HepG2 (cell line): ENCODE measurements around the gene FBXO41. TPM values are rescaled to one million over a fixed set of nuclear protein-coding genes. Genes with fewer than 3 reads are reported as not detected.

Experiments used
- ATAC-seq: fragments of 200-7000 bp; cut with Tn5 transposase; 3 replicates; pipeline ENCODE4 v1.9.1; 2020; ENCODE audit warnings: mild to moderate bottlenecking, moderate library complexity
- BruUV-seq: library from RNA; stranded (reverse); fragments of 400-500 nt; replicated peaks from 2 replicates; lab custom pipeline; 2021; lab: Mats Ljungman, UMichigan
- CTCF ChIA-PET: fragments of 300-600 bp; formaldehyde crosslinking; extraction: SDS; loops from one replicate; lab custom pipeline; 2021; ENCODE audit warnings: low total read pairs, inconsistent platforms, low intra/inter-chr PET ratio; lab: Yijun Ruan, JAX
- POLR2A ChIA-PET: fragments of 350-600 bp; sonication (Branson Sonifier 250); formaldehyde crosslinking; loops from one replicate; lab custom pipeline; 2020; ENCODE audit warnings: antibody characterized with exemption, inconsistent platforms; lab: Yijun Ruan, JAX
- DNase-seq: peaks from one replicate; pipeline ENCODE4 v3.0.0-alpha.2; 2015; ENCODE audit warnings: low spot score
- FAIRE-seq: peaks from 3 replicates; lab custom pipeline; 2011; peaks lifted over from hg19 to GRCh38; lab: Jason Lieb, UNC
- H2AFZ ChIP-seq: one replicate; pipeline ENCODE4 v1.6.1; 2011; ENCODE audit warnings: low read length, inconsistent platforms
- H3K27ac ChIP-seq: fragments of 300-600 bp; 3 replicates; pipeline ENCODE4 v1.8.0; 2011; ENCODE audit warnings: mixed run types, mild to moderate bottlenecking, mixed read lengths, low read length, inconsistent platforms; ENCODE audit not compliant: insufficient read depth; ENCODE audit errors: extremely low read length
- H3K27me3 ChIP-seq, 2 experiments: fragments of 200-600 bp in 1 of 2; 2 replicates in 1 of 2; 3 replicates in 1 of 2; pipeline versions ENCODE4 v1.6.0 to v1.8.0; 2011; ENCODE audit warnings: low read length in 2 of 2, mild to moderate bottlenecking in 2 of 2, moderate library complexity in 2 of 2, inconsistent platforms in 1 of 2; ENCODE audit not compliant: insufficient read depth in 2 of 2, control insufficient read depth in 1 of 2
- H3K36me3 ChIP-seq, 2 experiments: fragments of 200-600 bp in 1 of 2; replicated peaks in 1 of 2; 2 replicates in 1 of 2; 3 replicates in 1 of 2; pipeline versions ENCODE4 v1.5.1 to v1.8.0; 2011; ENCODE audit warnings: low read length in 2 of 2, inconsistent platforms in 1 of 2; ENCODE audit not compliant: insufficient read depth in 2 of 2, control insufficient read depth in 1 of 2
- H3K4me1 ChIP-seq: 2 replicates; pipeline ENCODE4 v1.5.1; 2012; ENCODE audit warnings: low read length, inconsistent platforms; ENCODE audit not compliant: insufficient read depth
- H3K4me2 ChIP-seq: 2 replicates; pipeline ENCODE4 v1.6.0; 2011; ENCODE audit warnings: low read depth, low read length, inconsistent platforms
- H3K4me3 ChIP-seq, 3 experiments: fragments of 200-600 bp in 1 of 3; sonication (generic), shearing (Covaris generic) in 1 of 3; replicated peaks in 1 of 3; 2 replicates each; pipeline ENCODE4 v1.5.1; 2011 to 2016; ENCODE audit warnings: low read length in 3 of 3, inconsistent platforms in 2 of 3, low read depth in 2 of 3, mild to moderate bottlenecking in 2 of 3, control low read depth in 1 of 3, mixed read lengths in 1 of 3; ENCODE audit not compliant: insufficient read depth in 1 of 3
- H3K79me2 ChIP-seq: one replicate; pipeline ENCODE4 v1.6.1; 2011; ENCODE audit warnings: low read length, inconsistent platforms; ENCODE audit not compliant: insufficient read depth
- H3K9ac ChIP-seq: 2 replicates; pipeline ENCODE4 v1.6.0; 2011; ENCODE audit warnings: mild to moderate bottlenecking, low read depth, low read length, inconsistent platforms; ENCODE audit not compliant: insufficient read depth
- H3K9me3 ChIP-seq: 2 replicates; pipeline ENCODE4 v1.5.1; 2012; ENCODE audit warnings: mild to moderate bottlenecking, low read length
- H4K20me1 ChIP-seq: 2 replicates; pipeline ENCODE4 v1.6.0; 2011; ENCODE audit warnings: inconsistent platforms, mild to moderate bottlenecking, low read length, moderate library complexity; ENCODE audit not compliant: insufficient read depth
- HNRNPLL ChIP-seq: fragments of 200-400 bp; formaldehyde crosslinking; IDR thresholded peaks from 2 replicates; pipeline ENCODE4 v1.6.1; 2017; ENCODE audit warnings: mild to moderate bottlenecking, low read depth, low read length; ENCODE audit not compliant: poor library complexity, severe bottlenecking
- IKZF1 ChIP-seq: fragments of 450-650 bp; IDR thresholded peaks from 2 replicates; pipeline ENCODE4 v1.7.1; 2016
- KDM5A ChIP-seq: fragments of 200-600 bp; sonication (generic); IDR thresholded peaks from 2 replicates; pipeline ENCODE4 v1.7.0; 2018; ENCODE audit warnings: antibody characterized with exemption, mild to moderate bottlenecking, low read length, borderline replicate concordance
- MED8 ChIP-seq: sonication (generic); formaldehyde crosslinking; IDR thresholded peaks from 2 replicates; pipeline ENCODE4 v1.8.1; 2023; ENCODE audit warnings: mild to moderate bottlenecking, missing genetic modification reagents; ENCODE audit not compliant: insufficient replicate concordance
- NCOA2 ChIP-seq: sonication (generic); formaldehyde crosslinking; IDR thresholded peaks from 2 replicates; pipeline ENCODE4 v1.8.0; 2022; ENCODE audit warnings: inconsistent platforms
- NR1H2 ChIP-seq: sonication (generic); formaldehyde crosslinking; IDR thresholded peaks from 2 replicates; pipeline ENCODE4 v1.8.1; 2022; ENCODE audit warnings: low read depth, missing genetic modification reagents, borderline replicate concordance
- PAXIP1 ChIP-seq: sonication (generic); formaldehyde crosslinking; conservative IDR thresholded peaks from 2 replicates; pipeline ENCODE4 v1.4.0; 2020; ENCODE audit warnings: mild to moderate bottlenecking, missing genetic modification reagents, moderate library complexity
- RBM22 ChIP-seq: fragments of 200-400 bp; formaldehyde crosslinking; optimal IDR thresholded peaks from 2 replicates; pipeline ENCODE3; 2017; ENCODE audit warnings: mild to moderate bottlenecking, low read length, moderate library complexity
- REST ChIP-seq, 2 experiments: IDR thresholded peaks; 2 replicates each; pipeline ENCODE4 v1.6.1; 2011 to 2012; ENCODE audit warnings: low read length in 2 of 2, borderline replicate concordance in 1 of 2, low read depth in 1 of 2, mild to moderate bottlenecking in 1 of 2, moderate library complexity in 1 of 2
- ZNF550 ChIP-seq: sonication (generic); formaldehyde crosslinking; IDR thresholded peaks from 2 replicates; pipeline ENCODE4 v1.4.0; 2020; ENCODE audit warnings: mild to moderate bottlenecking, missing genetic modification reagents, borderline replicate concordance
- WGBS: methylation state at CpG from one replicate; pipeline ENCODE4 v1.1.6; 2017; ENCODE audit warnings: low lambda C conversion rate; 5-methylcytosine and 5-hydroxymethylcytosine counted together
- in situ Hi-C: cut with HindIII; loops from 2 replicates; pipeline ENCODE4 v1.10.0; 2017; ENCODE audit warnings: low pct_unique_long_range_greater_than_20kb; ENCODE audit not compliant: extremely low pct_ligation_motif_present
- intact Hi-C: fragments of 100-400 bp; cut with micrococcal nuclease; formaldehyde crosslinking; loops from one replicate; pipeline ENCODE4 v1.10.0; 2022; ENCODE audit not compliant: unreplicated experiment
- polyA plus RNA-seq, 8 experiments: library from polyadenylated mRNA; depleted of rRNA in 3 of 8; stranded (reverse) in 7 of 8; unstranded in 1 of 8; fragments of >200 nt; fragmentation: Illumina TruSeq in 4 of 8; extraction: Trizol in 4 of 8; gene quantifications; 2 replicates each; pipeline versions ENCODE4 v1.2.1 to v1.2.3, GENCODE V29; 2011 to 2016; ENCODE audit warnings: low read depth in 4 of 8, missing spikeins in 1 of 8, mixed read lengths in 1 of 8; ENCODE audit not compliant: insufficient read depth in 1 of 8
- total RNA-seq, 5 experiments: library from RNA; depleted of rRNA; stranded (reverse); fragments of >200 nt; fragmentation: Illumina TruSeq; extraction: Trizol; gene quantifications; 2 replicates each; pipeline ENCODE4 v1.2.3, GENCODE V29; 2016; ENCODE audit warnings: low read depth in 1 of 5

The FBXO41 gene
- total and polyA plus RNA-seq, 2 of the 13 experiments (the other 11 are each of a cell fraction or from before 2014, with no cell fraction given): 4.2 to 10.3 TPM

GRCh38 chr2:73268366-73268829 is 15.9 kb downstream of the FBXO41 start:
- 94% methylated on average over 14 of the region's 14 CpGs for WGBS
- TF ChIP-seq HNRNPLL (no peak), KDM5A (no peak), RBM22 (no peak), ZNF550 (no peak), PAXIP1 (no peak), REST (IDR thresholded peaks at IDR 0.05; ENCODE audit: borderline replicate concordance in 1 of 2, low read depth in 1 of 2, low read length in 2 of 2) (no peak), MED8 (CRISPR knock-in tag) (no peak), NR1H2 (no peak), IKZF1 (no peak), NCOA2 (no peak)
- ATAC-seq: no peak
- FAIRE-seq: no peak
- BruUV-seq: no TSS peak
- Histone ChIP-seq H3K4me3 (no peak overlapping the region), H2AFZ (no peak overlapping the region), H3K27ac (no peak overlapping the region), H4K20me1 (no peaks in the 10 kb centered on the region), H3K9ac (no peak overlapping the region), H3K27me3 (no peaks in the 10 kb centered on the region), H3K36me3 (peaks cover 0 to 3% of the 10 kb centered on the region in 2 experiments; a peak in 3 of 5 replicates), H3K4me2 (no peak overlapping the region), H3K4me1 (peaks cover 14% of the 10 kb centered on the region), H3K79me2 (no peaks in the 10 kb centered on the region), H3K9me3 (no peaks in the 10 kb centered on the region)
- no peak for DNase-seq
- ChIA-PET POLR2A (no interaction called here), CTCF (no interaction called here)
- in situ Hi-C loops (no loop called here), intact Hi-C loops (no loop called here)
